ENCODE data around the gene FAT2. TPM values are rescaled to one million over a fixed set of nuclear protein-coding genes. Genes with fewer than 3 reads are reported as not detected.

Gene FAT2, protein sequence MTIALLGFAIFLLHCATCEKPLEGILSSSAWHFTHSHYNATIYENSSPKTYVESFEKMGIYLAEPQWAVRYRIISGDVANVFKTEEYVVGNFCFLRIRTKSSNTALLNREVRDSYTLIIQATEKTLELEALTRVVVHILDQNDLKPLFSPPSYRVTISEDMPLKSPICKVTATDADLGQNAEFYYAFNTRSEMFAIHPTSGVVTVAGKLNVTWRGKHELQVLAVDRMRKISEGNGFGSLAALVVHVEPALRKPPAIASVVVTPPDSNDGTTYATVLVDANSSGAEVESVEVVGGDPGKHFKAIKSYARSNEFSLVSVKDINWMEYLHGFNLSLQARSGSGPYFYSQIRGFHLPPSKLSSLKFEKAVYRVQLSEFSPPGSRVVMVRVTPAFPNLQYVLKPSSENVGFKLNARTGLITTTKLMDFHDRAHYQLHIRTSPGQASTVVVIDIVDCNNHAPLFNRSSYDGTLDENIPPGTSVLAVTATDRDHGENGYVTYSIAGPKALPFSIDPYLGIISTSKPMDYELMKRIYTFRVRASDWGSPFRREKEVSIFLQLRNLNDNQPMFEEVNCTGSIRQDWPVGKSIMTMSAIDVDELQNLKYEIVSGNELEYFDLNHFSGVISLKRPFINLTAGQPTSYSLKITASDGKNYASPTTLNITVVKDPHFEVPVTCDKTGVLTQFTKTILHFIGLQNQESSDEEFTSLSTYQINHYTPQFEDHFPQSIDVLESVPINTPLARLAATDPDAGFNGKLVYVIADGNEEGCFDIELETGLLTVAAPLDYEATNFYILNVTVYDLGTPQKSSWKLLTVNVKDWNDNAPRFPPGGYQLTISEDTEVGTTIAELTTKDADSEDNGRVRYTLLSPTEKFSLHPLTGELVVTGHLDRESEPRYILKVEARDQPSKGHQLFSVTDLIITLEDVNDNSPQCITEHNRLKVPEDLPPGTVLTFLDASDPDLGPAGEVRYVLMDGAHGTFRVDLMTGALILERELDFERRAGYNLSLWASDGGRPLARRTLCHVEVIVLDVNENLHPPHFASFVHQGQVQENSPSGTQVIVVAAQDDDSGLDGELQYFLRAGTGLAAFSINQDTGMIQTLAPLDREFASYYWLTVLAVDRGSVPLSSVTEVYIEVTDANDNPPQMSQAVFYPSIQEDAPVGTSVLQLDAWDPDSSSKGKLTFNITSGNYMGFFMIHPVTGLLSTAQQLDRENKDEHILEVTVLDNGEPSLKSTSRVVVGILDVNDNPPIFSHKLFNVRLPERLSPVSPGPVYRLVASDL (N-terminal part only)
- under 0.01 TPM in 2 replicates for total RNA-seq

GRCh38 chr5:151591144-151591819 is at the start of gene FAT2:
FAT2 (minus strand) TSS chr5:151591331; CDS start chr5:151568931, 22,400 bp downstream.

Other genes with a start within 250 kb of the FAT2 start
- gene SLC36A2, start 243.8 kb downstream of the FAT2 start, total RNA-seq, result not detected in 2 replicates
- 9.1 and 9.9 TPM in 2 replicates for gene SLC36A1, start 143.7 kb downstream of the FAT2 start, total RNA-seq
- 405 and 842 TPM in 2 replicates for gene SPARC, start 95.6 kb upstream of the FAT2 start, total RNA-seq
- gene ATOX1, start 167.3 kb upstream of the FAT2 start, total RNA-seq, result 54.6 and 56.4 TPM in 2 replicates
- gene G3BP1, start 180.6 kb upstream of the FAT2 start, total RNA-seq, result 201 and 307 TPM in 2 replicates